NOMO-1 treated with dmso at 0.1 percent for 144 hours (cell line): ENCODE results near the gene CPNE4.
"Not testable (repeated sequence)": the region's sequence is repeated elsewhere in the genome, so short reads cannot be mapped to it uniquely, and the experiment has no call there.

Source experiments
- DNase-seq: peaks from one replicate; lab custom pipeline; 2025; ENCODE audit not compliant: unreplicated experiment; lab: John Stamatoyannopoulos, UW

Gene CPNE4

GRCh38 chr3:132034486-132035464 is at the start of gene CPNE4:
CPNE4 (minus strand) TSS chr3:132035014.
- peak; percentile 94 for DNase-seq

GRCh38 chr3:132083583-132084279 is 48.9 kb upstream of the CPNE4 start:
- no peak for DNase-seq

- DNase-seq = no peak
Observed at GRCh38 chr3:132083159-132083558, 48.3 kb upstream of the CPNE4 start.

DNA sequence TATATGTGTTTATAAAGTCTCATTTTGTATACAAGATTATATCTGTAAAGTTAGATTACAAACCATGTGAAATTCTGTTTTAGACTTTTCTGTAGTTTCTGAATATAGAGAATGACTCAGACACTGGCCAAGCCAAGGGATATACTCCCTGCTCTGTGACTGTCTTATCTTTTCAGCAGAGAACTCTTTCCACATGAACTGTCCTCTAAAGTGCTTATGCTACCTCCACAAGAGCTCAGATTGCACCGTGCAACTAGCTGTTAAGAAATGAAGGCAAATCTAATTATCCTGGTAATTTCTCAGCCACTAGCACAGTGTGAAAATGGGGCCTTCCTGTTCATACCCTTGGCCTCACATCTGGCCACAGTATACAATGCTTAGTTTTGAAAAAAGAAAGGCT is 44.3 kb upstream of the CPNE4 start:
- no peak for DNase-seq

- no peak for DNase-seq
Observed at GRCh38 chr3:132073771-132074170, 39.0 kb upstream of the CPNE4 start.

DNA sequence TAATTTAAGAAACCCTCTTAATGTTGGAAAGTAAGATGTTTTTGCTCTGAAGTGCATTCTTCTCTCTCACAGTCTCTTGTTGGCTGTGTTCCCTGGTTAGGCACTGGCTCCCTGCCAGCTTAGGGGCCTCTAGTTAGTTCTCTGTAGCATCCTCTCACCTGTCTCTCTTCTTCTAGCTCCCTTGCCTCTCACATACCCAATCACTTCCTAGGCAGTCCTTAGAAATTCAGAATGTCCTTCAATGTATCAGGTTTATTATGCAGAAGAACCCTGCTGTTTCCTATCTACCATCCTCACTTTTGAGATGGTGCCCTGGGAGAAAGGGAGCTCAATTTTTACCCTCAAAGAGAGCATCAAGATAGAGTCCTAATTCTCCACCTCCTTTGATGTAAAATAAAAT is 36.2 kb upstream of the CPNE4 start:
- no peak for DNase-seq

- no peak for DNase-seq
Observed at GRCh38 chr3:132064114-132064513, 29.3 kb upstream of the CPNE4 start.

DNA sequence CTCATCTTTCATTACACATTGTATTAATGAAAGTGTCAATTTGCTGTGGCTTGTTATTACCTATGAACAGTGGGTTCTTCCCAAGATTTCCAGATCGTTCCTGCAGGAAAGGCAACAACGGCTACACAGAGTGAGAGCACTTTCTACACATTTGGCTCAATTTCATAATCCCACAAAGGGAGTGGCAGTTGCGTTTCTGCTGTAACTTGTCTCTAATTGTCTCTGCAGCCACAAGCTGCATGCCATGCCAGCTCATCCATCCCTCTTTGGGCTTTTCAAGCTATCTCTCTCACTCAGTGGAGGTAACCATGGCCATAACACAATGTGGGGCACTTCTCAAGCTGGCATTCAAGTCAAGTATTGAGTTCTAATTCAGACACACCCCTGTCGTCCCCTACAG is 27.7 kb upstream of the CPNE4 start:
- DNase-seq = no peak

- no peak for DNase-seq
Observed at GRCh38 chr3:132055872-132056271, 21.1 kb upstream of the CPNE4 start.

GRCh38 chr3:132047209-132047608 is 12.4 kb upstream of the CPNE4 start:
- no peak for DNase-seq

DNA sequence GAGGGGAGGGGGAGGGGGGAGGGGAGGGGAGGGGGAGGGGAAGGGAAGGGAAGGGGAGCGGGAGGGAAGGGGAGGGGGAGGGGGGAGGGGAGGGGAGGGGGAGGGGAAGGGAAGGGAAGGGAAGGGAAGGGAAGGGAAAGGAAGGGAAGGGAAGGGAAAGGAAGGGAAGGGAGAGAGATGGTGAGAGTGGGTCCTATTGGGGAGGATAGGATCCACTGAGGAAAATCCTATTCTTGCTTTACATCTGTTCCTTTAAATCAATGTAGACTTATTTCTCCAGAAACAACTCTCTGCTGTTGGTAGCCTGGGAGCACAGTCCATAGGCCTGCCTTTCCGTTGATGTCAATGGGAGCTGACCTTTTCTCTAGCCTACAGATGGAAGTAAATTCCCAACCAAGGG is 10.1 kb upstream of the CPNE4 start:
- not testable (repeated sequence) for DNase-seq

DNA sequence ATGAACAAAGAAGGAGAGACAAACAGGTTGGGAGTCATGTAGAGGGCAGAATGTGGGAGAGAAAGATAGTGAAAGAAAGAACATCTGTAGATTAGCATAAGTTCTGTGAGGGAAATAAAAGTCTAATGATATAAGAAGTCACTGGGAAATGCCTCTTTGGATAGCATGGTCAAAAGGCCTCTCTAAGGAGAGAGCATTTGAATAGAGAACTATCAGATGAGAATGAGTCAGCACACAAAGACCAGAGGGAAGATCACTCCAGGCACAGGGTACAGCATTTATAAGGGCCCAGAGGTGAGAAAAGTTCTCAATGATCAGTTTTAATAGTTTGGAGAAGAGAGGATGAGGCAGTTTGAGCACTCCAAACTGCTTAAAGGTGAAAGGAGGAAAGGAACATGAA is 7.9 kb upstream of the CPNE4 start:
- DNase-seq = no peak

- no peak for DNase-seq
Observed at GRCh38 chr3:132038198-132038825, 3.5 kb upstream of the CPNE4 start.

DNA sequence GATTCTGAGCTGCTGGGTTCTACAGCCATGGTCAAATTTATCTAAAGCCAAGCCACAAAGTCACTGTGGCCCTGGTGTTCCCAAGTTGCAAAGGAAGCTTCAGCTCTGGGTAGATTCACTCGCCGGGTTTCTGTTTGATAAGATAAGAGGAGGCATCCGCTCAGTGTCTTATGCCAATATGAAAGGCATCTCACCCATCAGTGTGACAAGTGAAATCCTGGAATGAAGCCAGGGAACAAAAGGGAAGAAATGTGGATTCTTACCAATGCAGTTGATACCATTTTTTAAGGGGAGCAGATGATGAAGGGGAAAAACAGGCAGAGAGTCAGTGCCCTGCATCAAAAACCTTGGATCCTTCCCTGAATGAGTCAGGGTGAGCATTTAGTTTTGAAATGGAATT is 2.8 kb upstream of the CPNE4 start:
- no peak for DNase-seq

GRCh38 chr3:132037056-132037455 is 2.2 kb upstream of the CPNE4 start:
- no peak for DNase-seq

GRCh38 chr3:132034097-132034485 is 723 bp downstream of the CPNE4 start:
- DNase-seq = no peak

GRCh38 chr3:132033471-132033870 is 1.3 kb downstream of the CPNE4 start:
- DNase-seq = no peak

DNA sequence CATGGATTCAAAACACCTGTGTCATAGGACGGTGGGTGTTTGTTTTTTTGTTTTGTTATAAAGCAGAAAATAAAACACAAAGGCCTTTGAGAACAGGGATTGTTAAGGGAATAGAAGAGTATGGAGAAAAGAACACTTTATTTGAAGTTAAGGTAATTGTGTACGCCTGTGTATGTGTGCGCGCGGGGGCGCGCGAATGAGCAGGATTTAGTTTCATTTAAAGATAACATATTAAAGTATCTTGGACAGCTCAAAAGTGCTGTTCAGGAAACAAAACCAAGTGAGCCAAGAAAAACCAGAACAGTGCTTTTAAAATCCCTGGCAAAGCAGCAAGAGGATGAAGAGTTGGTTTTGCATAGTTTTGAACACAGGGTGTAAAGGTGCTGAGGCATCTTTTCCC is 1.9 kb downstream of the CPNE4 start:
- DNase-seq = no peak

DNA sequence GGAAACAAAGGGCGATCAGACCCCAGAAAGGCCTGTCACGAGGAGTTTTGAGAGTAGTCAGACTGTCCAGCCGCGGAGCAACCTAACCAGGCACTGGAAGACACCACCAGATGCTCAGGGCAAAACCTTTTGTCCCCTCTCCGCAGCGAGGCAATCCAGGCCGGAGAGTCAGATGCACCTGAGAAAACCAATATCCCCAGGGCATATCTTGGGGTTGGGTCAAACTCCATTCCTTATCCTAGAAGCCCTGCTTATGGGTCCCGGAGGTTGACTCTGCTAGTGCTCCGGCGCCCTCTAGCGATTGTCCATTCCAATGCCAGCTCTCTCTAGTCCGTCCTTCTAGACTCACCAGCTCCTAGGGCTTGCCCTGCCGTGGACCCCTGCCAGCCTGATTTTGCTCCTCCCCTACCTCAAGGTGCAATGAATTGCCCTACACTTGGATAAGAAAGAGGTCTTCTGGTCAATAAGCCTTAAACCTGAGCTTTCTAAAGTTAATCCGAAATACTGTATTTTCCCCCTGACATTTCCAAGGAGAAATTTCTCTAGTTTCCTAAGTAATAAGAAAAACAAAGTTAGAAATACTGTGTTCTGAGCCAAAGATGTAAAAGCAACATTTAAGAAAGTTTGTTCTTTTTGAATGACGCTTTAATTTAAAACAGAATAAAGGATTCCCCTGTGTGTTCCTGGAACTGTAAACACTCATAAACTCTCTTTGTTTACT is 5.5 kb downstream of the CPNE4 start:
- DNase-seq = peak; percentile 67

DNA sequence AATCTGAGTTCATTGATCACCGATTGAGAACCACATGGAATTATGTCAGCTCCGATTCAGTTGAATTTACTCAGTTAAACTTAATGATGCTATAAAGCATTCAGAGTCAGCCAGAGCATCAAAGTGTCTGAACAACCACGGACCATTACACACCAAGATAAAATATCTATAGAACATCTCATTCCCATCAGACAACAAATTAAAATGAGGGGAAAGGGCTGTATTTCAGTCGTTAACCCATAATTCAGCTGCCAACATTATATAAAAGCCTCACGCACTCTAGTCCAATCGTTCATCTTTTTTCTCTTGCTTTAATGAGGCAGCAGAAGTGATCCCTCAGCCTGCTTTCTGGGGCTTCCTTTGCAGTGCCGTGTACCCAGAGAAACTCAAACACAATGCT is 11.9 kb downstream of the CPNE4 start:
- DNase-seq = no peak

DNA sequence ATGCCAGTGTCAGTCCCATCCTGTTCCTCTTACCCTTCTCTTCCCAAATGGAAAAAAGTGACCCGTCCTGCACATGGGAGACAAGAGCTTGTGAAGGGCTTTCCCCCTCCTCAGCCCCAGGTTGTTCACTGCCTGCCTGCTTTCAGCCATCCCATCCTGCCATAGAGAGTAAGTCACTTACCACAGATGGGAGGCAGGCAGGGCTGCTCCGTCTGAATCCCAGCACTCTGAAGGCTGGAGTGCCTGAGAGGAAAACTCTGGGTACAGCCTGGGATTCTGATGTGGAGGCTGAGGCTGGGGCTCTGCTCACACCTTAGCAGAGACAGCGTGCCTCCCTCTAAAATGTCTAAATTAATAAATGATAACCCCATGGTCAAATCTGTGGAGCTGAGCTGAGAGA is 14.8 kb downstream of the CPNE4 start:
- DNase-seq = no peak
